RWPE2 (cell line): Measurements from ENCODE around the gene MXRA8.

Experiments used
- ATAC-seq: fragments of 200-7000 bp; cut with Tn5 transposase; 3 replicates; pipeline ENCODE4 v1.9.1; 2021; ENCODE audit warnings: low read depth
- DNase-seq: peaks from one replicate; pipeline ENCODE4 v3.0.0-alpha.2; 2020; ENCODE audit warnings: low spot score
- H3K27ac ChIP-seq: fragments of 450-650 bp; 2 replicates; pipeline ENCODE4 v1.5.1; 2017; ENCODE audit warnings: mild to moderate bottlenecking; ENCODE audit not compliant: poor library complexity, severe bottlenecking
- H3K27me3 ChIP-seq: fragments of 250-450 bp; sonication (Bioruptor Pico); 2 replicates; pipeline ENCODE4 v1.5.1; 2021; ENCODE audit warnings: mild to moderate bottlenecking, moderate library complexity; ENCODE audit not compliant: insufficient read depth, poor library complexity, severe bottlenecking
- H3K36me3 ChIP-seq: fragments of 250-450 bp; sonication (Bioruptor Pico); 2 replicates; pipeline ENCODE4 v1.5.1; 2020; ENCODE audit warnings: low read depth, mild to moderate bottlenecking, moderate library complexity
- H3K4me1 ChIP-seq: fragments of 250-450 bp; sonication (Bioruptor Pico); 2 replicates; pipeline ENCODE4 v1.5.1; 2021; ENCODE audit warnings: mild to moderate bottlenecking, moderate library complexity; ENCODE audit not compliant: insufficient read depth, poor library complexity, severe bottlenecking
- H3K4me3 ChIP-seq: fragments of 250-450 bp; sonication (Bioruptor Pico); 2 replicates; pipeline ENCODE4 v1.5.1; 2021; ENCODE audit warnings: mild to moderate bottlenecking, moderate library complexity; ENCODE audit not compliant: severe bottlenecking
- H3K9me3 ChIP-seq: fragments of 250-450 bp; sonication (Bioruptor Pico); 2 replicates; pipeline ENCODE4 v1.5.1; 2021; ENCODE audit warnings: mild to moderate bottlenecking, moderate library complexity; ENCODE audit not compliant: severe bottlenecking
- TF ChIP-seq, protein P1 (sequence below): fragments of 450-650 bp; IDR thresholded peaks from one replicate; pipeline ENCODE4 v1.5.1; 2017; ENCODE audit warnings: mild to moderate bottlenecking, moderate library complexity; ENCODE audit not compliant: poor library complexity, severe bottlenecking

Gene MXRA8

DNA sequence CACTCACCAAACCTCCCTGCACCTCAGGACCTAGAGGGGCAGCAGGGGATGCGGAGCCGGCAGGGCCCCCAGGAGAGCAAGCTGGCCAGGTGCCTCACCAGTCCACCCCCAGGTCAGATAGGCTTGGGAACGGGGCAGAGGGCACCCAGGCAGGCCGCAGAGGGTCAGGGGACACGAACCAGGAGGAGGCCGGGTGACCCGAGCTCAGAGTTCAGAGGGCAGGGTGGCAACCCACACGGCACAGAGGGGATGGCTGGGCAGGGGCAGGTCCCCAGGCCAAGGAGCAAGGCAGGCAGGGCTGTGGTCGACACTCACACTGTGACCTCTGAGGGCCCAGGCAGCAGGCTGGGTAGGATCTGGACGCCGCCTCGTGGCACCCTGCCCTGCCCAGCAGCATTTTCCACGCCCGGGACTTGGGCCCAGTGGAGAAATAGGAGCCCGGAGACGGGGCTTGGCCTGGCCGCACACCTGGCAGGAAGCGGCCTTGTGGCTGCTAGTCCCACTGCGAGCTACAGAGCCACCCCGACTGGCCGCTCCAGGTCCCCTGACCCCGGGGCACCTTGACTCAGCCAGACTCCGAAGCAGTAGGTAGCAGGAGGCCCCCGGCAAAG, 14.4 kb downstream of the MXRA8 start:
- peaks cover 26% of the 10 kb centered on the region for H3K4me1 ChIP-seq
- H3K4me3 ChIP-seq, result no peak overlapping the region
- TF ChIP-seq, protein P1, sequence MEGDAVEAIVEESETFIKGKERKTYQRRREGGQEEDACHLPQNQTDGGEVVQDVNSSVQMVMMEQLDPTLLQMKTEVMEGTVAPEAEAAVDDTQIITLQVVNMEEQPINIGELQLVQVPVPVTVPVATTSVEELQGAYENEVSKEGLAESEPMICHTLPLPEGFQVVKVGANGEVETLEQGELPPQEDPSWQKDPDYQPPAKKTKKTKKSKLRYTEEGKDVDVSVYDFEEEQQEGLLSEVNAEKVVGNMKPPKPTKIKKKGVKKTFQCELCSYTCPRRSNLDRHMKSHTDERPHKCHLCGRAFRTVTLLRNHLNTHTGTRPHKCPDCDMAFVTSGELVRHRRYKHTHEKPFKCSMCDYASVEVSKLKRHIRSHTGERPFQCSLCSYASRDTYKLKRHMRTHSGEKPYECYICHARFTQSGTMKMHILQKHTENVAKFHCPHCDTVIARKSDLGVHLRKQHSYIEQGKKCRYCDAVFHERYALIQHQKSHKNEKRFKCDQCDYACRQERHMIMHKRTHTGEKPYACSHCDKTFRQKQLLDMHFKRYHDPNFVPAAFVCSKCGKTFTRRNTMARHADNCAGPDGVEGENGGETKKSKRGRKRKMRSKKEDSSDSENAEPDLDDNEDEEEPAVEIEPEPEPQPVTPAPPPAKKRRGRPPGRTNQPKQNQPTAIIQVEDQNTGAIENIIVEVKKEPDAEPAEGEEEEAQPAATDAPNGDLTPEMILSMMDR, result no peak
- no peak for DNase-seq
- H3K27me3 ChIP-seq, result no peaks in the 10 kb centered on the region
- peaks cover 22% of the 10 kb centered on the region for H3K36me3 ChIP-seq
- 0 out of 3 replicates have a peak, but pooled peaks have one; percentile 0 for ATAC-seq
- peak overlapping the region; percentile 98 for H3K27ac ChIP-seq
- no peaks in the 10 kb centered on the region for H3K9me3 ChIP-seq

- no peaks in the 10 kb centered on the region for H3K27me3 ChIP-seq
- H3K9me3 ChIP-seq, result no peaks in the 10 kb centered on the region
- TF ChIP-seq, protein P1, result no peak
- no peak overlapping the region for H3K4me3 ChIP-seq
- peaks cover 26% of the 10 kb centered on the region for H3K4me1 ChIP-seq
- no peak for DNase-seq
- no peak for ATAC-seq
- H3K27ac ChIP-seq, result peak overlapping the region; percentile 98
- peaks cover 30% of the 10 kb centered on the region for H3K36me3 ChIP-seq
These were observed 15.7 kb downstream of the MXRA8 start for GRCh38 chr1:1342584-1343115.

DNA sequence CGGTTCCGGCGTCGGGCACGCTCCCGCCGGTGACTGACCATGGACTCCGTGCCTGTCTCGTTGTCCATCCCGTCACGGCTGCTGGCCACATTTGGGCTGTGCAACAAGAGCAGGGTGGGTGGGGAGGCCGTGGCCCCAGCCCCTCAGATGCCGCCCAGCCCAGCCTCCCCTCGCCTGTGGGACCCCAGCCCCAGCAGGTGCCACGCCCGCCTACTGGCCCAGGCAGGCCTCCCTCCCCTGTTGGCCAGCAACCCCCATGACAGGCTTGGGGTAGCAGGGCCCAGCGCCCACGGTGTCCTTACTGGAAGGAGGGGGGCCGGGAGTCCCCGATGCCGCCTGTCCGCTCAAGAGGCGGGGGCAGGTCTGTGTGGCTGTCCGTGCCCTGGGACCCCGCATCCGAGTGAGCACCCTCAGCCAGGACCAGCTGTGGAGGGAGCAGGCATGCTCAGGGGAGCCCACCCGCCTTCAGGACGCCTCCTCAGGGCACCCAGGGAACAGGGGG, 16.2 kb downstream of the MXRA8 start:
- H3K27ac ChIP-seq, result peak overlapping the region; percentile 98
- H3K36me3 ChIP-seq, result peaks cover 35% of the 10 kb centered on the region
- DNase-seq, result no peak
- H3K4me1 ChIP-seq, result peaks cover 26% of the 10 kb centered on the region
- no peaks in the 10 kb centered on the region for H3K9me3 ChIP-seq
- no peaks in the 10 kb centered on the region for H3K27me3 ChIP-seq
- no peak overlapping the region for H3K4me3 ChIP-seq
- TF ChIP-seq, protein P1, result no peak
- no peak for ATAC-seq

DNA sequence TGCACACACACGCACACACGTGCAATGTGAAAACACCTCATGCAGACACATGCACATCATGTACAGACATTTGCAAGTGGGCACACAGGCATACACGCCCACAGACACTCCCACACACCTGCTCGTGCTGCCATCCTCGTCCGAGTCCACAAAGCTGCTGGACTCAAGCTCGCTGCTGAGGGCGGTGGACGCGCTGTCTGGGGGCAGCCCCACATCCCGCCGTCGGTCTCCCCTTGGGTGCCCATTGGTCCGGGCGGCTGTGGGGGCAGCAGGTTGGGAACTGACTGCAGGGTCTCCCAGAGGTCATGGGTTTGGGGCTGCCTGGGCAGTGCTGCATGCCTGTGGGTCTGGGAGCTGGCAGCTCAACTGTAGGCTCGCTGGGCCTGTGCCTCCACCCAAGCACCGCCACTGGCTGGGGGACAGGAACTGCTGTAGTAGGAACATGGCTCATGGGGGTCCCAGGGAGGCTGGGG, 16.8 kb downstream of the MXRA8 start:
- no peaks in the 10 kb centered on the region for H3K27me3 ChIP-seq
- peaks cover 26% of the 10 kb centered on the region for H3K4me1 ChIP-seq
- H3K9me3 ChIP-seq, result no peaks in the 10 kb centered on the region
- no peak overlapping the region for H3K27ac ChIP-seq
- ATAC-seq (no peak), DNase-seq (no peak)
- H3K4me3 ChIP-seq, result no peak overlapping the region
- TF ChIP-seq, protein P1, result no peak
- peaks cover 40% of the 10 kb centered on the region for H3K36me3 ChIP-seq
